Prostate gland (tissue), 2 donors: ENCODE measurements around the gene IGIP.

ENCODE experiments used
- POLR2A ChIP-seq: fragments of 450-650 bp; IDR thresholded peaks from one replicate; pipeline ENCODE4 v1.6.1; 2016; ENCODE audit warnings: antibody characterized with exemption, mild to moderate bottlenecking
- POLR2AphosphoS5 ChIP-seq: sonication (generic); formaldehyde crosslinking; IDR thresholded peaks from one replicate; pipeline ENCODE4 v1.6.1; 2017; ENCODE audit warnings: antibody characterized with exemption
- TF ChIP-seq, protein P1 (sequence below), 4 experiments: fragments of 200-600 bp in 2 of 4; fragments of 450-650 bp in 2 of 4; sonication (generic) in 2 of 4; IDR thresholded peaks; 1 replicate in 3 of 4; 2 replicates in 1 of 4; pipeline ENCODE4 v1.5.1; 2016 to 2019; ENCODE audit warnings: antibody characterized with exemption in 4 of 4, mild to moderate bottlenecking in 2 of 4, moderate library complexity in 2 of 4

DNA sequence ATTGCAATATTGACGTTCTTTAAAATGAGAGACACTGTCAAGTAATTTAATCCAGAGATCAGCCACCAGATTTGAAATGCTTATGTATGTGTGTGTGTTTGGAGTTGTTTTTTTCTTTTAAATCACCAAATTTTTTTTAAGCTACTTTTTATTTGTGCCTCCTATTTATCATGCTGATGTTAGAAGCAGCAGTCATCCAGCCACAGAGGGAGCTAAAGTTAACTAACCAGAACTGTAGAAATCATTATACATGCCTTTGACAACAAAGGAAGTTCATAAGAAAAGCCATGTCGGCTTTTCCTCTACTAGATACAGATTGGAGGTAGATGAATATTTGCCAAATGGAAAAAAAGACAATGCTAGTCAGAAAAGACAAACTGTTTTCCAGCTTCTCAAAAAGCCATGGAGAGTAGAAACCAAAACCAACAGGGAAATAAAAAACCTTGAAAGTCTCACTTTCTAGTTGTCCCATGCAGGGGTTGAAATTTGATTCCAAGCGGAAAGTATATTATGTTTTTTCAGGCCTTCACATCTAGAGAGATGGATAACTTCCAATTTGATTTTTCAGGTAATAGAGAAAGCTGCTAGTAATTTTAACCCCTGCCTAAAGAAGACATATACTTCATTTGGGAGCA, 7.3 kb upstream of the IGIP start:
- TF ChIP-seq, protein P1, sequence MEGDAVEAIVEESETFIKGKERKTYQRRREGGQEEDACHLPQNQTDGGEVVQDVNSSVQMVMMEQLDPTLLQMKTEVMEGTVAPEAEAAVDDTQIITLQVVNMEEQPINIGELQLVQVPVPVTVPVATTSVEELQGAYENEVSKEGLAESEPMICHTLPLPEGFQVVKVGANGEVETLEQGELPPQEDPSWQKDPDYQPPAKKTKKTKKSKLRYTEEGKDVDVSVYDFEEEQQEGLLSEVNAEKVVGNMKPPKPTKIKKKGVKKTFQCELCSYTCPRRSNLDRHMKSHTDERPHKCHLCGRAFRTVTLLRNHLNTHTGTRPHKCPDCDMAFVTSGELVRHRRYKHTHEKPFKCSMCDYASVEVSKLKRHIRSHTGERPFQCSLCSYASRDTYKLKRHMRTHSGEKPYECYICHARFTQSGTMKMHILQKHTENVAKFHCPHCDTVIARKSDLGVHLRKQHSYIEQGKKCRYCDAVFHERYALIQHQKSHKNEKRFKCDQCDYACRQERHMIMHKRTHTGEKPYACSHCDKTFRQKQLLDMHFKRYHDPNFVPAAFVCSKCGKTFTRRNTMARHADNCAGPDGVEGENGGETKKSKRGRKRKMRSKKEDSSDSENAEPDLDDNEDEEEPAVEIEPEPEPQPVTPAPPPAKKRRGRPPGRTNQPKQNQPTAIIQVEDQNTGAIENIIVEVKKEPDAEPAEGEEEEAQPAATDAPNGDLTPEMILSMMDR (IDR thresholded peaks at IDR 0.05), result peak in 1 of 4 experiments; percentile 9
- no peak for TF ChIP-seq POLR2A
- no peak for TF ChIP-seq POLR2AphosphoS5
